Hepatocyte (in vitro differentiated cells): Measurements from ENCODE around the gene CCDC78.

Experiments used
- EZH2phosphoT487 ChIP-seq: fragments of 200-600 bp; sonication (generic); IDR thresholded peaks from one replicate; pipeline ENCODE4 v1.6.1; 2018; ENCODE audit warnings: antibody characterized with exemption, mild to moderate bottlenecking, low read depth, moderate library complexity; ENCODE audit not compliant: unreplicated experiment, severe bottlenecking
- TF ChIP-seq, protein P1 (sequence below): fragments of 200-600 bp; sonication (generic); IDR thresholded peaks from 2 replicates; pipeline ENCODE4 v1.5.1; 2016; ENCODE audit warnings: antibody characterized with exemption, mild to moderate bottlenecking; ENCODE audit not compliant: poor library complexity

DNA sequence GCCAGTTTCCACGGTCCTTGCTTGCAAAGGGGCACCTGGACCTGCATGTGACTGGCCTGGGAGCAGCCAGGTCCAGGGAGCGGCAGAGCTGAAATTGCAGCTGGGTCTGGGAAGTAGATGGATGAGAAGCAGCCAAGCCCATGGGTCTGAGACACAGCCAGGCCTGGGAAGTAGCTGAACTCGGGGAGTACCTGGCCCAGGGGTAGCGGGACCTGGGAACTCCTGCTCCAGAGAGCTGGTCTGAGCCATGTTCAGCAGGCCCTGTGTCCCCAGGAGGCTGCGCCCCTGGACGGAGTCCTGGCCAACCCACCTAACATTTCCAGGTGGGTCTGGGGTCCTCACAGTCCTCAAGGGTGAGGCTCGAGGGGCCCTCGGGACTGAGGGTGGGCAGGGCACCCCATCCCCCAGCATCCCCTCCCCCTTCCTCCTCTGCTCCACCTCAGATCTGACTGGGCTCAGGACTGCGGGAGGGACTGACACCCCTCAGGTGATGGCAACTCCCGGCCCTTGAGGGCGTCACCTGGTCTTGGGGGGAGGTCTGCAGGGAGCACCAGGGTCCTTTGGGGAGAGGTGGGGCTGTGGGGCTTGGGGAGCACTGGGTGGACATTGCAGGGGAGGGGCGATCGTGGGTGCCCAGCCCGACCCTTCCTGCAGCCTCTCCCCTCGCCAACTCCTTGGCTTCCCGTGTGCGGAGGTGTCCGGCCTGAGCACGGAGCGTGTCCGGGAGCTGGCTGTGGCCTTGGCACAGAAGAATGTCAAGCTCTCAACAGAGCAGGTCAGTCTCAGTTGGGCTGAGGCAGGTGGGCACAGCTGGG, 37.3 kb upstream of the CCDC78 start:
- TF ChIP-seq, protein P1, sequence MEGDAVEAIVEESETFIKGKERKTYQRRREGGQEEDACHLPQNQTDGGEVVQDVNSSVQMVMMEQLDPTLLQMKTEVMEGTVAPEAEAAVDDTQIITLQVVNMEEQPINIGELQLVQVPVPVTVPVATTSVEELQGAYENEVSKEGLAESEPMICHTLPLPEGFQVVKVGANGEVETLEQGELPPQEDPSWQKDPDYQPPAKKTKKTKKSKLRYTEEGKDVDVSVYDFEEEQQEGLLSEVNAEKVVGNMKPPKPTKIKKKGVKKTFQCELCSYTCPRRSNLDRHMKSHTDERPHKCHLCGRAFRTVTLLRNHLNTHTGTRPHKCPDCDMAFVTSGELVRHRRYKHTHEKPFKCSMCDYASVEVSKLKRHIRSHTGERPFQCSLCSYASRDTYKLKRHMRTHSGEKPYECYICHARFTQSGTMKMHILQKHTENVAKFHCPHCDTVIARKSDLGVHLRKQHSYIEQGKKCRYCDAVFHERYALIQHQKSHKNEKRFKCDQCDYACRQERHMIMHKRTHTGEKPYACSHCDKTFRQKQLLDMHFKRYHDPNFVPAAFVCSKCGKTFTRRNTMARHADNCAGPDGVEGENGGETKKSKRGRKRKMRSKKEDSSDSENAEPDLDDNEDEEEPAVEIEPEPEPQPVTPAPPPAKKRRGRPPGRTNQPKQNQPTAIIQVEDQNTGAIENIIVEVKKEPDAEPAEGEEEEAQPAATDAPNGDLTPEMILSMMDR, result no peak
- TF ChIP-seq EZH2phosphoT487, result no peak
